Astrocyte (in vitro differentiated cells and primary cell): Measurements from ENCODE around the gene MFF.
"Not testable (repeated sequence)": the region's sequence is repeated elsewhere in the genome, so short reads cannot be mapped to it uniquely, and the experiment has no call there.

ENCODE experiments used
- EZH2 ChIP-seq: IDR thresholded peaks from 2 replicates; pipeline ENCODE4 v1.6.1; 2012; ENCODE audit warnings: mild to moderate bottlenecking, low read length, inconsistent platforms; ENCODE audit not compliant: insufficient read depth
- TF ChIP-seq, protein P1 (sequence below): IDR thresholded peaks from 2 replicates; pipeline ENCODE4 v1.5.1; 2011; ENCODE audit warnings: low read depth, mild to moderate bottlenecking, inconsistent platforms, low read length, moderate library complexity; ENCODE audit not compliant: insufficient read depth

DNA sequence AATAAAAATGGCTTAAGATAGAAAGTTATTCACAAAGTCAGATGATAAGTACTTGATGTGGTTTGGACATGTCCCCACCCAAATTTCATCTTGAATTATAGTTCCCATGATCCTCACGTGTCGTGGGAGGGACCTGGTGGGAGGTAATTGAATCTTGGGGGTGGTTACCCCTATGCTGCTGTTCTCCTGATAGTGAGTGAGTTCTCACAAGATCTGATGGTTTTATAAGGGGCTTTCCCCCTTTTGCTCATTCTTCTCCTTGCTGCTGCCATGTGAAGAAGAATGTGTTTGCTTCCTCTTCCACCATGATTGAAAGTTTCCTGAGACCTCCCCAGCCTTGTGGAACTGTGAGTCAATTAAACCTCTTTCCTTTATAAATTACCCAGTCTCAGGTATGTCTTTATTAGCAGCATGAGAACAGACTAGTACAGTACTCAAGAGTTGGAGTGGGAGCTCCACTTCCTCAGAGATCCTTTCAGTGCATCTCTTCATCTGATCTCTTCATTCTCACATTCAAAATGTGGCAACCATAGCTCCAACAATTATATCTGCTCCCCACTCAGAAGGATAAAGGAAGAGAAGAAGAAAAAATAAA, 57.3 kb downstream of the MFF start:
- TF ChIP-seq, protein P1, sequence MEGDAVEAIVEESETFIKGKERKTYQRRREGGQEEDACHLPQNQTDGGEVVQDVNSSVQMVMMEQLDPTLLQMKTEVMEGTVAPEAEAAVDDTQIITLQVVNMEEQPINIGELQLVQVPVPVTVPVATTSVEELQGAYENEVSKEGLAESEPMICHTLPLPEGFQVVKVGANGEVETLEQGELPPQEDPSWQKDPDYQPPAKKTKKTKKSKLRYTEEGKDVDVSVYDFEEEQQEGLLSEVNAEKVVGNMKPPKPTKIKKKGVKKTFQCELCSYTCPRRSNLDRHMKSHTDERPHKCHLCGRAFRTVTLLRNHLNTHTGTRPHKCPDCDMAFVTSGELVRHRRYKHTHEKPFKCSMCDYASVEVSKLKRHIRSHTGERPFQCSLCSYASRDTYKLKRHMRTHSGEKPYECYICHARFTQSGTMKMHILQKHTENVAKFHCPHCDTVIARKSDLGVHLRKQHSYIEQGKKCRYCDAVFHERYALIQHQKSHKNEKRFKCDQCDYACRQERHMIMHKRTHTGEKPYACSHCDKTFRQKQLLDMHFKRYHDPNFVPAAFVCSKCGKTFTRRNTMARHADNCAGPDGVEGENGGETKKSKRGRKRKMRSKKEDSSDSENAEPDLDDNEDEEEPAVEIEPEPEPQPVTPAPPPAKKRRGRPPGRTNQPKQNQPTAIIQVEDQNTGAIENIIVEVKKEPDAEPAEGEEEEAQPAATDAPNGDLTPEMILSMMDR: not testable (repeated sequence)
- TF ChIP-seq EZH2: not testable (repeated sequence)
